GM10266 (cell line): ENCODE data around the gene P2RY14.
"Not testable (repeated sequence)": the region's sequence is repeated elsewhere in the genome, so short reads cannot be mapped to it uniquely, and the experiment has no call there.

Experiments used
- DNase-seq: peaks from one replicate; pipeline ENCODE4 v3.0.0; 2012; ENCODE audit errors: extremely low spot score
- CTCF ChIP-seq: IDR thresholded peaks from 2 replicates; pipeline ENCODE4 v1.5.1; 2012; ENCODE audit warnings: mild to moderate bottlenecking, low read depth; ENCODE audit not compliant: control insufficient read depth, insufficient read depth; ENCODE audit errors: missing control alignments

Gene P2RY14

GRCh38 chr3:151236316-151236715 is 42.0 kb downstream of the P2RY14 start:
- no peak for DNase-seq
- no peak for TF ChIP-seq CTCF

GRCh38 chr3:151234825-151235224 is 43.5 kb downstream of the P2RY14 start:
- TF ChIP-seq CTCF, result no peak
- DNase-seq, result no peak

GRCh38 chr3:151232991-151233390 is 45.4 kb downstream of the P2RY14 start:
- TF ChIP-seq CTCF, result no peak
- DNase-seq, result no peak

GRCh38 chr3:151232403-151232802 is 45.9 kb downstream of the P2RY14 start:
- not testable (repeated sequence) for DNase-seq

- TF ChIP-seq CTCF, result no peak
- DNase-seq, result peak; percentile 18
Observed at GRCh38 chr3:151230646-151231045, 47.7 kb downstream of the P2RY14 start.

- no peak for TF ChIP-seq CTCF
- DNase-seq, result no peak
Observed at GRCh38 chr3:151228666-151229040, 49.7 kb downstream of the P2RY14 start.

- DNase-seq, result peak; percentile 71
- TF ChIP-seq CTCF, result peak; percentile 93
Observed at GRCh38 chr3:151227807-151228665, 50.3 kb downstream of the P2RY14 start.

GRCh38 chr3:151227266-151227806 is 51.0 kb downstream of the P2RY14 start:
- no peak for DNase-seq
- no peak for TF ChIP-seq CTCF
